ENCODE measurements around the gene CENPA.

DNA sequence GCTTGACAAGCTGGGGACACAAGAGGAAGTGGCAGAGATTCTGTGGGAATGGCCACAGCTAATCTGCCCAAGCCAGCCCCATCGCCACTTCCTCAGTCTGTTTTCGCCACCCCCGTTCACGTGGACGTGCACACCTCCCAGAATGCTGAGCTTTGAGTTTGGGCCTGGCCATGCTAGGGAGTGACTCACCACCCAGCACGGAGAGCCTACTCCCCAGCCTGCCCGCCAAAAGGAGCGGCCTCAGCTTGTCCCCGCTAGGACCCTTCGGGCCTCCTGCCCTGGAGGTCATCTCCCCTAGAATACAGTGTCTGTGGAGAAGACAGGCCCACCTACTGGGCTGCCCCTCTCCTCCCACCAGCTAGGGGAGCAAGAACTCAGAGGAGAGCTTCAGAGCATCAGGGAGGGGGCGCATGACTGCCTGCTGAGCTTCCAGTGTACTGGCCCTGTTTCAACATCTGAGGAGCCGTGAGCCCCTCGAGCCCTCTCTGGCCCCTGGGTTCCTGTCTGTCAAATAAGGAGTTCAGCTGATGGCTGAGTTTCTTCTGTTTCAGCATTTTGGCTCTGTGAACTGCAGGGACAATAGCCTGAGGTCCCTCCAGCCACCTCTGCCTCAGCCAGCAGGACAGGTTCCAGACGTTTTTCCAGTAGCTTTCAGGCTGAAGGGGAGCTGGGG is 16.6 kb upstream of the CENPA start:
- TF ChIP-seq CTCF (IDR thresholded peaks at IDR 0.05; ENCODE audit: insufficient read depth, low read length, poor library complexity, severe bottlenecking) (no peak), EZH2phosphoT487 (conservative IDR thresholded peaks at IDR 0.05; ENCODE audit: low read length) (no peak)

Data from SU-DHL-6 (cell line).